Right lobe of liver (tissue), 6 donors: ENCODE measurements around the gene KCNQ2. TPM values are rescaled to one million over a fixed set of nuclear protein-coding genes. Genes with fewer than 3 reads are reported as not detected.

Source experiments
- ATAC-seq, 4 donors: fragments of 200-7000 bp; cut with Tn5 transposase; one replicate each; pipeline ENCODE4 v1.9.1; 2020; ENCODE audit warnings: mild to moderate bottlenecking in 4 of 4, moderate library complexity in 4 of 4
- DNase-seq, 3 donors: peaks; one replicate each; pipeline ENCODE4 v3.0.0-alpha.2; 2020
- H3K27ac ChIP-seq, 3 donors: fragments of 200-600 bp; one replicate each; pipeline ENCODE4 v1.8.0; 2022
- H3K27me3 ChIP-seq, 2 donors: fragments of 200-600 bp; one replicate each; pipeline ENCODE4 v1.8.0; 2022
- H3K36me3 ChIP-seq, 4 donors: fragments of 200-600 bp; sonication (generic) in 1 of 4; one replicate each; pipeline versions ENCODE4 v1.5.1 to v1.8.0; 2017 to 2022; ENCODE audit warnings: control low read depth in 1 of 4
- H3K4me1 ChIP-seq, 4 donors: fragments of 200-600 bp; sonication (generic) in 1 of 4; one replicate each; pipeline versions ENCODE4 v1.5.1 to v1.8.0; 2017 to 2022; ENCODE audit warnings: control low read depth in 1 of 4
- H3K4me3 ChIP-seq, 3 donors: fragments of 200-600 bp; one replicate each; pipeline ENCODE4 v1.8.0; 2022
- H3K9me3 ChIP-seq, 4 donors: fragments of 200-600 bp; sonication (generic) in 1 of 4; one replicate each; pipeline versions ENCODE4 v1.5.1 to v1.8.0; 2017 to 2022; ENCODE audit warnings: control low read depth in 1 of 4
- POLR2A ChIP-seq: fragments of 450-650 bp; IDR thresholded peaks from one replicate; pipeline ENCODE4 v1.6.1; 2017; ENCODE audit warnings: antibody characterized with exemption, mild to moderate bottlenecking
- WGBS: methylation state at CpG from one replicate; pipeline ENCODE4 v1.1.6; 2018; ENCODE audit warnings: low coverage, low lambda C conversion rate; ENCODE audit not compliant: insufficient coverage; ENCODE audit errors: missing lambda C conversion rate; 5-methylcytosine and 5-hydroxymethylcytosine counted together
- intact Hi-C, 2 donors: fragments of 100-400 bp; cut with DNase I; formaldehyde crosslinking; loops; one replicate each; pipeline versions ENCODE4 v1.11.2 to v1.14.1; 2022
- total RNA-seq, 6 experiments: library from RNA; depleted of rRNA in 2 of 6; stranded (reverse); fragments of >200 nt in 2 of 6; fragmentation: NEBNext Ultra II Directional in 3 of 6; extraction: Animal tissue kit (Norgen Biotek cat#: 25700) in 3 of 6; gene quantifications; one replicate each; pipeline versions ENCODE4 v1.1.0 to v1.2.4, GENCODE V29; 2016 to 2023
- TF ChIP-seq, protein P1 (sequence below), 4 donors: fragments of 200-600 bp in 3 of 4; fragments of 450-650 bp in 1 of 4; IDR thresholded peaks; one replicate each; pipeline versions ENCODE4 v1.5.1 to v1.8.0; 2016 to 2022; ENCODE audit warnings: antibody characterized with exemption in 4 of 4, mild to moderate bottlenecking in 2 of 4
- donor health status: DM: no; HTN: yes; CAD: no.
- donor health status: DM: no; HTN: no; CAD: no.
- donor health status: DM: no; HTN: no; CAD: no.
- donor health status: DM: no; HTN: yes; CAD: no.
- donor health status: DM: no; HTN: yes; CAD: no.

The KCNQ2 gene
- total RNA-seq, 6 experiments from 2014 or later, result not detected

DNA sequence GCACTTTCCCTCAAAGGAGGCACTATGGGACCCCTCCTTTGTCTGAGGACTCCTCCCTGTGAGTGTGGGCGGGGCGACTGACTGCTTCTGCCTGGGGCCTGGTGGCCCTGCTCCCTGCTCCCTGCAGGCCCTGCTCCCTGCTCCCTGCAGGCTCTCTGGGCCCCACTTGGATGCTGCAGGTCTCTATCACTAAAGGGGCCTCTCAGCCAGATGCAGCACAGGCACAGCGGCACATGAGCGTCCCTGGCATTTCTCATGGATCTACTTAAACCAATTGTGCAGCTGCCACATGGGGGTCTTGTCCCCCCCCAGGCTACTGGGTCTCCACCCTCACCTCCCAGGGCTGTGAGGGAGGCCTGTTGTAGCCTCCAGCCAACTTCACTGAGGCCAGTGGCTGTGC is 18.6 kb upstream of the KCNQ2 start:
- H3K27me3 ChIP-seq, result no peaks in the 10 kb centered on the region
- WGBS, result no CpG with 5 or more reads among the region's 4 CpGs
- no peak overlapping the region for H3K4me3 ChIP-seq
- DNase-seq (peak in 1 of 3 donors; percentile 35), ATAC-seq (no peak)
- no peaks in the 10 kb centered on the region for H3K9me3 ChIP-seq
- TF ChIP-seq, protein P1, sequence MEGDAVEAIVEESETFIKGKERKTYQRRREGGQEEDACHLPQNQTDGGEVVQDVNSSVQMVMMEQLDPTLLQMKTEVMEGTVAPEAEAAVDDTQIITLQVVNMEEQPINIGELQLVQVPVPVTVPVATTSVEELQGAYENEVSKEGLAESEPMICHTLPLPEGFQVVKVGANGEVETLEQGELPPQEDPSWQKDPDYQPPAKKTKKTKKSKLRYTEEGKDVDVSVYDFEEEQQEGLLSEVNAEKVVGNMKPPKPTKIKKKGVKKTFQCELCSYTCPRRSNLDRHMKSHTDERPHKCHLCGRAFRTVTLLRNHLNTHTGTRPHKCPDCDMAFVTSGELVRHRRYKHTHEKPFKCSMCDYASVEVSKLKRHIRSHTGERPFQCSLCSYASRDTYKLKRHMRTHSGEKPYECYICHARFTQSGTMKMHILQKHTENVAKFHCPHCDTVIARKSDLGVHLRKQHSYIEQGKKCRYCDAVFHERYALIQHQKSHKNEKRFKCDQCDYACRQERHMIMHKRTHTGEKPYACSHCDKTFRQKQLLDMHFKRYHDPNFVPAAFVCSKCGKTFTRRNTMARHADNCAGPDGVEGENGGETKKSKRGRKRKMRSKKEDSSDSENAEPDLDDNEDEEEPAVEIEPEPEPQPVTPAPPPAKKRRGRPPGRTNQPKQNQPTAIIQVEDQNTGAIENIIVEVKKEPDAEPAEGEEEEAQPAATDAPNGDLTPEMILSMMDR (IDR thresholded peaks at IDR 0.05), result no peak
- no peak for TF ChIP-seq POLR2A
- H3K27ac ChIP-seq, result no peak overlapping the region
- no peaks in the 10 kb centered on the region for H3K4me1 ChIP-seq
- intact Hi-C loops, result no loop called here
- no peaks in the 10 kb centered on the region for H3K36me3 ChIP-seq

DNA sequence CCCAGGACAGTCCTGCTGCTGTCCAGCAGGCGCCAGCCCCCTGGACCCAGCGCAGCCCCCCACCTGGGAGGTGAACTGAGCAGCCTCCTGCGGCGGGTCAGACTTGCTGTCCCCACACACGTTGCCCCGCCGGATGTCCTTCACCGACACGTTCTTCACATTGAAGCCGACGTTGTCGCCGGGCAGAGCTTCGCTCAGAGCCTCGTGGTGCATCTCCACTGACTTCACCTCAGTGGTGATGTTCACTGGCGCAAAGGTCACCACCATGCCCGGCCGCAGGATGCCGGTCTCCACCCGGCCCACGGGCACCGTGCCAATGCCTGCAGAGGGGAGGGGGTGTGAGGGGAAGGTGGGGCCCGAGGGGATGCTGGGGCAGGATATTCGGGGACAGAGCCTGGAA is 18.0 kb upstream of the KCNQ2 start:
- TF ChIP-seq, protein P1 (IDR thresholded peaks at IDR 0.05), result no peak
- no peak for TF ChIP-seq POLR2A
- Histone ChIP-seq H3K4me1 (no peaks in the 10 kb centered on the region), H3K27me3 (no peaks in the 10 kb centered on the region), H3K9me3 (no peaks in the 10 kb centered on the region), H3K36me3 (no peaks in the 10 kb centered on the region), H3K4me3 (no peak overlapping the region), H3K27ac (no peak overlapping the region)
- ATAC-seq (no peak), DNase-seq (peak in 1 of 3 donors; percentile 36)
- 57% methylated on average over 1 of the region's 24 CpGs for WGBS
- intact Hi-C loops, result no loop called here

DNA sequence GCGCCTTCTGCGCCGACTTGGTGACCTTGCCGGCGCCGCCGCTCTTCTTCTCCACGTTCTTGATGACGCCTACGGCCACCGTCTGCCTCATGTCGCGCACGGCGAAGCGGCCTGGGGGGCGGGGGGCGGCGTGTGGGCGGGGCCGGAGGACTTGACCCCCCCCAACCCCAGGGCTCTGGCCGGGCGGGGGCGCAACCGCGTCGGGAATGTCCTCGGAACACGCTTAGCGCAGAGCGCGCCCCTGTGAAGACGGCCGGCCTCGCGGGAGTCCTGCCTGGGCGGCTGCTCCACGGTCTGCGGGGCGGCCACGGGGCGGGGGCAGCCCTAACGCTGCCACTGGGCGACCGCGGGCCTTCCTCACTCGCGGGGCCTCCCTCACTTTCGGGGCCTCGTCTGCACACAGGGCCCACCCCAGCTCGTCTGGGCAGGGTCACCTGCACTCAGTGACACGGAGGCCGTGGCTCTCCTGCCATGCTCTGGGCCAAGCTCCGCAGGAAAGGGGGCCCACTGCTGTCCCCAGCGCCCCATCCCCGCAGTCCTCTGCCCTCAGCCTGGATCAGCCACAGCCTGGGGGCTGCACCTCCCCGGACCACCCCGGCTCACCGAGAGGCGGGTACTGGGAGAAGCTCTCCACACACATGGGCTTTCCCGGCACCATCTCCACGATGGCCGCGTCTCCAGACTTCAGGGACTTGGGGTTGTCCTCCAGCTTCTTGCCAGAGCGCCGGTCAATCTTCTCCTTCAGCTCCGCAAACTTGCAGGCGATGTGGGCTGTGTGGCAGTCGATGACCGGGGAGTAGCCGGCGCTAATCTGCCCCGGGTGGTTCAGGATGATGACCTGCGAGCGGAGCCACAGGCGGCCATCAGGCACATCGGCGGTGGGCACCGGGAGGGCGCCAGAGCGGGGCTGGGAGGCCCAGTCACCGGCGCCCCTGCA is 16.1 kb upstream of the KCNQ2 start:
- ATAC-seq (no peak), DNase-seq (peak in 1 of 3 donors; percentile 46)
- Histone ChIP-seq H3K27me3 (no peaks in the 10 kb centered on the region), H3K36me3 (no peaks in the 10 kb centered on the region), H3K27ac (no peak overlapping the region), H3K4me3 (no peak overlapping the region), H3K4me1 (no peaks in the 10 kb centered on the region), H3K9me3 (no peaks in the 10 kb centered on the region)
- intact Hi-C loops, result no loop called here
- TF ChIP-seq, protein P1 (IDR thresholded peaks at IDR 0.05), result no peak
- TF ChIP-seq POLR2A, result no peak
- WGBS, result 54% methylated on average over 12 of the region's 83 CpGs

DNA sequence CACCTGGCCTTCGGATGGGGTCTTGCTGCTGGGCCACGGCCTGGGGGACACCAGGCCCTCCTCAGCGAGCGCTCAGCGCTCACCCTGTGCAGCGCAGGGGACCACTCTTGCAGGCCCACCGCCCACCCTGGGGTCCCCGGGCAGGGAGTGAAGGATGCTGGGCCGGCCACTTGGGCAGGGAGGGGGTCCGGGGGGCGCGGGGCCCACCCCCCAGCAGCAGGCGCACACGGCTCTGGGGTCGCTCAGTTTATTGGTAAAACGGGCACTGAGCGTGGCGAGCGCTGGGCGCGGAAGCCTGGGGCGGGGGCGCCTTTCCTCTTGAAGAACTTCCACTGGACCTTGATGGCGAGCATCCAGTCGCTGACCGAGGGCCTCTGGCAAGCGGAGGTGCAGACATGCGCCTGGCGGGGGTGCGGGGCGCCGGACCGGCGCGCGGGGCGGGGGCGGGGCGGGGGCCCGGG is 15.4 kb upstream of the KCNQ2 start:
- no peaks in the 10 kb centered on the region for H3K27me3 ChIP-seq

More for the DNA sequence above, 15.4 kb upstream of the KCNQ2 start:
- no peaks in the 10 kb centered on the region for H3K9me3 ChIP-seq
- TF ChIP-seq, protein P1 (IDR thresholded peaks at IDR 0.05), result no peak
- TF ChIP-seq POLR2A, result no peak
- intact Hi-C loops, result no loop called here
- no peaks in the 10 kb centered on the region for H3K36me3 ChIP-seq
- no peak overlapping the region for H3K4me3 ChIP-seq
- H3K4me1 ChIP-seq, result no peaks in the 10 kb centered on the region
- no CpG with 5 or more reads among the region's 40 CpGs for WGBS
- ATAC-seq, result no peak
- no peak overlapping the region for H3K27ac ChIP-seq
- DNase-seq, result no peak
